Right atrium auricular region (tissue), 2 donors: Measurements from ENCODE around the gene CYP26C1. TPM values are rescaled to one million over a fixed set of nuclear protein-coding genes. Genes with fewer than 3 reads are reported as not detected.

Experiments
- DNase-seq: peaks from one replicate; pipeline ENCODE4 v3.0.0-alpha.2; 2019; ENCODE audit warnings: low spot score
- H3K27ac ChIP-seq, 2 donors: fragments of 200-600 bp; sonication (generic); 1 replicate in 1 of 2; 2 replicates in 1 of 2; pipeline ENCODE4 v1.5.1; 2016 to 2019
- H3K27me3 ChIP-seq, 2 donors: fragments of 200-600 bp; sonication (generic); one replicate each; pipeline versions ENCODE4 v1.5.1 to v1.6.0; 2017 to 2019
- H3K36me3 ChIP-seq: fragments of 200-600 bp; sonication (generic); one replicate; pipeline ENCODE4 v1.5.1; 2016
- H3K4me1 ChIP-seq, 2 donors: fragments of 200-600 bp; sonication (generic); one replicate each; pipeline versions ENCODE4 v1.5.1 to v1.6.0; 2017 to 2019
- H3K4me3 ChIP-seq, 2 donors: fragments of 200-600 bp; sonication (generic); 1 replicate in 1 of 2; 2 replicates in 1 of 2; pipeline ENCODE4 v1.5.1; 2017 to 2019; ENCODE audit warnings: mild to moderate bottlenecking in 1 of 2, moderate library complexity in 1 of 2
- H3K9me3 ChIP-seq, 2 donors: fragments of 200-600 bp; sonication (generic); one replicate each; pipeline ENCODE4 v1.5.1; 2019
- CTCF ChIP-seq, 2 donors: fragments of 200-600 bp; sonication (generic); IDR thresholded peaks; one replicate each; pipeline ENCODE4 v1.5.1; 2019; ENCODE audit warnings: antibody characterized with exemption in 2 of 2
- total RNA-seq, 2 donors: library from RNA; depleted of rRNA; stranded (reverse); fragments of >200 nt; gene quantifications; one replicate each; pipeline ENCODE4 v1.1.0, GENCODE V29; 2016

The CYP26C1 gene
- total RNA-seq, 2 donors from 2014 or later, result not detected

DNA sequence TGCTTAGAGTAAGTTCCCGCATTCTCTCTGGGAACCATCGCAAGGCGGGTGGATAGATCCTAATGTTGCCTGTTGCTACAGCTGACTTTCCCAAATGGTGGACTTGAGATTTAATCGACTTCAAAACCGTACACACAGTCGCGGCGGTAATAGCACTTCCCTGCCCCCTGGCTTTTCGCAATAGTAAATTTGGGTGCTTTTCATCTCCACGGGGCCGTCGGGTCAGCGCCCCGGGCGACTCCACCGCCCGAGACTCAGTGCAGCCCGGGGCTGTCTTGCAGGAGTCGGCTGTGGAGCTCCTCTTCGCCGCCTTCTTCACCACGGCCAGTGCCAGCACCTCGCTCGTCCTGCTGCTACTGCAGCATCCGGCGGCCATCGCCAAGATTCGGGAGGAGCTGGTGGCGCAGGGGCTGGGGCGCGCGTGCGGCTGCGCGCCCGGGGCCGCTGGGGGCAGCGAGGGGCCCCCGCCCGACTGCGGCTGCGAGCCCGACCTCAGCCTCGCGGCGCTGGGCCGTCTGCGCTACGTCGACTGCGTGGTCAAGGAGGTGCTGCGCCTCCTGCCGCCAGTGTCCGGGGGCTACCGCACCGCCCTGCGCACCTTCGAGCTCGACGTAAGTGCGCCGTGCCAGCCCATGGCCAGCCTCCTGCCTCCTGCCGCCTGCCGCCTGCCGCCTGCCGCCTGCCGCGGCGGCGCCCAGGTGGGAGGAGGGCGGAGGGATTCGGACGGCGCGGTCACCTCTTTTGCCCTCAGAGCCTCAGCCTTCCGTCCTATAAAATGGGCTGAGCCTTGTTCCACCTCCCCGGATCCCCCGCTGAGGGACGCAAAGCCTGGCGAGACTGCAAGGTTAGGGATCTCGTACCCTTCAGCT is 5.3 kb downstream of the CYP26C1 start:
- peak; percentile 21 for DNase-seq
- peak overlapping the region in 1 of 2 donors; percentile 10 for H3K4me3 ChIP-seq
- peaks cover 0 to 41% of the 10 kb centered on the region in 2 donors for H3K4me1 ChIP-seq
- no peak for TF ChIP-seq CTCF (IDR thresholded peaks at IDR 0.05)
- no peak overlapping the region for H3K27ac ChIP-seq
- no peaks in the 10 kb centered on the region for H3K9me3 ChIP-seq
- peaks cover 2 to 40% of the 10 kb centered on the region in 2 donors for H3K27me3 ChIP-seq
- no peaks in the 10 kb centered on the region for H3K36me3 ChIP-seq

DNA sequence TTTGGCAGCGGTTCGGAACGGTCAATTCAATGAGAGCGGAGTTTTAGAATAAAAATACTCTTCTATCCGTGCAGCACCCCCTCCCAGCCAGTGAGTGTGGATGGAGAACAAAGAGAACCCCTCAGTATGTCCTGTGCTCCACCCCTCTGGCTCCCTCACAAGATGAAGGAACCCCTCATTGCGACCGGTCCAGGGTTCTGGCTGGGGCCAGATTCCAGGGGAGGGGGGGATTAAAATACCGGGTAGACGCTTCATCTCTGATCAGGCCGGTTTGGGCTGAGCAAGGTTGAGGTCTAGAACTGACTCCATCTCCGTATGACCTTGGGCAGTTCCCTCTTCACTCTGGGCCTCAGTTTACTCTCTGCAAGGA is 5.9 kb downstream of the CYP26C1 start:
- peak; percentile 13 for DNase-seq
- Histone ChIP-seq H3K4me1 (peaks cover 0 to 35% of the 10 kb centered on the region in 2 donors), H3K4me3 (no peak overlapping the region), H3K27ac (no peak overlapping the region), H3K36me3 (no peaks in the 10 kb centered on the region), H3K27me3 (peaks cover 0 to 40% of the 10 kb centered on the region in 2 donors), H3K9me3 (no peaks in the 10 kb centered on the region)
- no peak for TF ChIP-seq CTCF (IDR thresholded peaks at IDR 0.05)

DNA sequence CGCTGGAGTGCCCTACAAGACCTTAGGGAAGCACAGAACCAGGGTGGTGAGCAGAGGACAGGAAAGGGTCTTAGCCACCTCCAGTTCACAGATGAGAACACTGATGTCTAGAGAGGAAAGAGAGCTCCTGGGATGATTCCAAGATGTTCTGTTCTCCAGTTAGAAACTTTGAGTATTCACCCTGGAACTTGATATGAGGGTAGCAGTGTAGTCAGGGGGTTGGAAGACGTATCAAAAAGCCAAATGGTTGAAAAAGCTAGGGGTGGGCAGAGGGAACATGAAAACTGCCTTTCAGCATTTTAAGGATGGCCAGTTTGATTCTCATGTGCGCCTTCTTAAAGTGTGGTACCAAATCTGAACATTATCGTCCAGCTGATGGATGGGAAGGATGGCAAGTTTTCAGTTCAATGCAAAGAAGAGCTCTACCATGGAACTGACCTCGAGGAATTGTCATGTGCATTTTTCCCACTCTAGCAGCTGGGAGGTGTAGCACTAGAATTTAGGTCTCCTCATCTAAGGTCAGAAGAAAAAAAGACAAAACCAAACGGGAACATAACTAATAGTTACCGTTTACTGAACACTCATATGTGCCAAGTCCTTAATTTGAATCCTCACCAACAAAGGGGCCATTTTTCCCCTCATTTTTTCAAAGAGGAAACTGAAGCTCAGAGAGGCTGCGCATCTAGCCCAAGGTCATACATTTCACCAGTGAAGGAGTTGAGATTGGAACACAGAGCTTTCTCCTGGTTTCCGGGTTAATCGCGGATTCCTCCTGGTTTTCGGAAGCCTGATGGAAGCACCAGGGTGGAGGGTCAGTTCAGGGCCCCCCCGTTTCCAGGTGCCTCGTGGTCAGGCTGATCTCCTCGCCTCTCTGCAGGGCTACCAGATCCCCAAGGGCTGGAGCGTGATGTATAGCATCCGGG is 7.1 kb downstream of the CYP26C1 start:
- H3K4me3 ChIP-seq, result no peak overlapping the region

DNA sequence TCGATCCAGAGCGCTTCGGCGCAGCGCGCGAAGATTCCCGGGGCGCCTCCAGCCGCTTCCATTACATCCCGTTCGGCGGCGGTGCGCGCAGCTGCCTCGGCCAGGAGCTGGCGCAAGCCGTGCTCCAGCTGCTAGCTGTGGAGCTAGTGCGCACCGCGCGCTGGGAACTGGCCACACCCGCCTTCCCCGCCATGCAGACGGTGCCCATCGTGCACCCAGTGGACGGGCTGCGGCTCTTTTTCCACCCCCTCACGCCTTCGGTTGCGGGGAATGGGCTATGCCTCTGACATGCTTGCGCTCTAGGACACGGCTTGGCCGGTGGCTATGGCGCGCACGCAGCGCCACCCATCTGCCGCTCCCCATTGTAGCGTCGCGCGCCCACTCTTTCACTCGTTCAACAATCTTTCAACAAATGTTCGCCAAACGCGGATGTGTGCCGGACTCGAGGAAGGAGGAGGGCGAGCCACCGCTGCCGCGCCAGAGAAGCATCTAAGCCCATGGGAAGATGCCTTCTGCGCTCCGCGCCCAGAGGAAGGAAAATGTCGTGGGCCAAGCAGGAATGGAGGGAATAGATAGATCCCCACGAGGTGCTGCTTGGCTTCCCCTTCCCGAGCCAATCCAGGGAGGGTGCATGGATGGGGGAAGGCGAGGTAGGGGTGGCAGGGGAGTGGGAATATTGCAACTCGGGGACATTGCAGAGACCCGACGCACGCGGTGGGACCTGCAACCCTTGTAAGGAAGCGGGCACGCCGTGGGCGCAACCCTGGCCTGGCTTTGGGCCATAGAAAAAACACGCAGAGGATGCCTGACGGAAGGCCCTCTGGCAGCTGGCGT is 8.0 kb downstream of the CYP26C1 start:
- Histone ChIP-seq H3K27me3 (peaks cover 10 to 42% of the 10 kb centered on the region in 2 donors), H3K4me3 (peak overlapping the region in 1 of 2 donors; percentile 9), H3K36me3 (no peaks in the 10 kb centered on the region), H3K4me1 (peaks cover 0 to 38% of the 10 kb centered on the region in 2 donors), H3K27ac (no peak overlapping the region), H3K9me3 (no peaks in the 10 kb centered on the region)
- no peak for TF ChIP-seq CTCF (IDR thresholded peaks at IDR 0.05)
- peak; percentile 53 for DNase-seq

More for the DNA sequence above, 7.1 kb downstream of the CYP26C1 start:
- H3K4me1 ChIP-seq, result peaks cover 0 to 35% of the 10 kb centered on the region in 2 donors
- no peak overlapping the region for H3K27ac ChIP-seq
- H3K9me3 ChIP-seq, result no peaks in the 10 kb centered on the region
- peak; percentile 32 for DNase-seq
- no peak for TF ChIP-seq CTCF (IDR thresholded peaks at IDR 0.05)
- no peaks in the 10 kb centered on the region for H3K36me3 ChIP-seq
- peaks cover 3 to 46% of the 10 kb centered on the region in 2 donors for H3K27me3 ChIP-seq

- H3K4me1 ChIP-seq, result peaks cover 0 to 44% of the 10 kb centered on the region in 2 donors
- H3K27me3 ChIP-seq, result peaks cover 12 to 46% of the 10 kb centered on the region in 2 donors
- H3K9me3 ChIP-seq, result no peaks in the 10 kb centered on the region
Measured at GRCh38 chr10:93069245-93069561, 8.6 kb downstream of the CYP26C1 start.

More at GRCh38 chr10:93069245-93069561, 8.6 kb downstream of the CYP26C1 start:
- H3K4me3 ChIP-seq, result no peak overlapping the region
- TF ChIP-seq CTCF (IDR thresholded peaks at IDR 0.05), result no peak
- H3K27ac ChIP-seq, result no peak overlapping the region
- no peak for DNase-seq
- no peaks in the 10 kb centered on the region for H3K36me3 ChIP-seq
